Right kidney (tissue), 1 donor: ENCODE data around the gene SEMA4G.
"Not testable (repeated sequence)": the region's sequence is repeated elsewhere in the genome, so short reads cannot be mapped to it uniquely, and the experiment has no call there.

Experiments used
- DNase-seq: peaks from one replicate; pipeline ENCODE4 v3.0.0-alpha.2; 2016

SEMA4G gene

GRCh38 chr10:100970076-100970913 lies 991 bp downstream of the SEMA4G start:
- no peak for DNase-seq

GRCh38 chr10:100970914-100971811 lies 1.9 kb downstream of the SEMA4G start:
- DNase-seq, result peak; percentile 26

GRCh38 chr10:100972115-100972903 lies 3.0 kb downstream of the SEMA4G start:
- no peak for DNase-seq

- no peak for DNase-seq
Observed at GRCh38 chr10:100972904-100973535, 3.7 kb downstream of the SEMA4G start.

GRCh38 chr10:100975397-100975796 lies 6.1 kb downstream of the SEMA4G start:
- DNase-seq, result not testable (repeated sequence)

- no peak for DNase-seq
Observed at GRCh38 chr10:100976906-100977305, 7.6 kb downstream of the SEMA4G start.

GRCh38 chr10:100977436-100977835 lies 8.1 kb downstream of the SEMA4G start:
- no peak for DNase-seq

- no peak for DNase-seq
Observed at GRCh38 chr10:100978121-100978900, 9.0 kb downstream of the SEMA4G start.

- no peak for DNase-seq
Observed at GRCh38 chr10:100978901-100979195, 9.5 kb downstream of the SEMA4G start.

GRCh38 chr10:100979791-100980272 lies 10.5 kb downstream of the SEMA4G start:
- no peak for DNase-seq

- DNase-seq, result no peak
Observed at GRCh38 chr10:100980311-100980710, 11.0 kb downstream of the SEMA4G start.

- DNase-seq, result no peak
Observed at GRCh38 chr10:100980711-100981110, 11.4 kb downstream of the SEMA4G start.

GRCh38 chr10:100981178-100981772 lies 12.0 kb downstream of the SEMA4G start:
- DNase-seq, result no peak

- DNase-seq, result no peak
Observed at GRCh38 chr10:100982916-100983830, 13.9 kb downstream of the SEMA4G start.

GRCh38 chr10:100983868-100984671 lies 14.8 kb downstream of the SEMA4G start:
- no peak for DNase-seq

GRCh38 chr10:100984672-100985177 lies 15.4 kb downstream of the SEMA4G start:
- no peak for DNase-seq

- no peak for DNase-seq
Observed at GRCh38 chr10:100985336-100985735, 16.0 kb downstream of the SEMA4G start.

- DNase-seq, result no peak
Observed at GRCh38 chr10:100986623-100986951, 17.3 kb downstream of the SEMA4G start.
